GM21619 (cell line): Measurements from ENCODE around the gene METTL24.

Source experiments
- ATAC-seq: cut with Tn5 transposase; IDR thresholded peaks from one replicate; pipeline ENCODE4 v1.9.1; 2021; ENCODE audit not compliant: unreplicated experiment

Gene METTL24

DNA sequence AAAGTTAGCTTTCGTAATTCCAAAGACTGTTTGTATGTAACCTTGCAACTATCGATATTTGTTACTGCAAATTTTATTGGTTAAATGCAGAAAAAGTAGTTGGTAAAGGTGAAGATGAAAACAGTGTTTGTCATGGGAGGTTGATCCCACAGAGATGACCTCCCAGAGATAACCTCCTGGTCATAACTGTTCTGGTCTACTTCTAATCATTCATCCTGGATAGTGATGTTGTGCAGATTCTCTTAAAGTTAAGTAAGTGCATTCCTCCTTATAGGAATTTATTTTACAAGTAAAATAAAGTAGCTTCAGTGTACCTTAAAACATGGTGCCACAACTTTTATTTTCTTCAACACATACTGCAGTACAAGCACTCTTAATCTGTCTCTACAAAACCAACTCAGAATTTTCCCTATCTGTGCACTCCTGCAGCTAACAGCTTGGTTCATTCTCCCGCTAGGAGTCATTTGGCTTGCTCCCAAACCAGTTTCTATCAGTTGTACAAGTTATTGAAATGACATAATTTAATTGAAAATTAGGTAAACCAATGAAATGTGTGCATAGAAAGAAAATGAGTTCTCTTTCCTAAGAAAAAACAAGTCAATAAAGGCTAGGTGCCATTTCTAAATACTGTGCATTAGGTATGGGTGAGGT is 19.2 kb downstream of the METTL24 start:
- no peak for ATAC-seq

DNA sequence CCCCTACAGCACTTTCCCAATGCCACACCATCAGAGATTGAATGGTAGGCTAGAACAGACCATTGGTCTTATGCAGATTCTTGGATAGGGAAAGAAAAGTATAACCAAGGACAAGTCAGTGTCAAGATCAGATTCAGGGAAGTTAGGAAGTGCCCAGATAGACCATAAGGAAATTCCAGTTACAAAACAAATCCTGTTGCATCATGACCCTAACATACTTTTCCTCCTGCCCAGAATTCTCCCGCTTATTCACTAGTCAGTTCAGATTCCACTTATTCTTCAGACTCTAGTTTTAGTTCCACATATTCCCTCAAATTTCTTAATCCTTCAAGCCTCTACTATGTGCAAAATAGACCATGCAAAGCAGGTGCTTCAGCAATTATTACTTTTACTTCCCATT is 20.7 kb downstream of the METTL24 start:
- ATAC-seq = no peak

DNA sequence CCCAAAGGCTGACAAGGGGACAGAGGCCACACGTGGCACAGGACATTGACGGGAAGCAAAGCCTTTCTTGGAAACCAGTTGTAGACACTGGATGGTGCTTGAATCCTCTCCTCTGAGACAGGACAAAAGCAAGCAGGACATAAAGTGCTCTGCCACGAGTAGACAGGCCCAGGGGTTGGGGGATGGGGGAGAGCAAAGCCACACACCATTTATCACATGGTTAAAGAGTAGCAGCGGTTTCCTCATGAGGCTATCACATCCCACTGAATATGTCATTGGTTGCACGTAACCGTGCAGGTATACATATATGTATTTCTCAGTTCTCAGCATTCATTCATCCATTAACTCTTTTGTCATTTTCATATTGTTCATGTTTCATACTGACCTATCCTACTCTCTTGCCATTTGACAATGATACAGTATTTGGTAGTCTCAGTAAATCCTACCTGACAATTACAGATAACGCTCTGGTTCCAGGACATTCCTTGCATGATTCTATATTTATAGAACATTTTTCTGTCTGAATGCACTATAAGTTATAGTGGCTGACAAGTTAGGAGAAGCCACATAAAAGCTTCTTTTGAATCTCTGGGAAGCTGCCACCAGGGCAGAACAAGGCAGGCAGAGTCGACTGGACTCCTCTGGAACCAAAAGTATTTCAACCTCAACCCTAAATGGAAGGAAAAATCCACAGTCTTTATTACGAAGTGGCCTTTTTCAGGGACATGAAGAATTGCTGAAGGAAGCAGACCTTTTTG is 23.5 kb downstream of the METTL24 start:
- ATAC-seq = no peak

DNA sequence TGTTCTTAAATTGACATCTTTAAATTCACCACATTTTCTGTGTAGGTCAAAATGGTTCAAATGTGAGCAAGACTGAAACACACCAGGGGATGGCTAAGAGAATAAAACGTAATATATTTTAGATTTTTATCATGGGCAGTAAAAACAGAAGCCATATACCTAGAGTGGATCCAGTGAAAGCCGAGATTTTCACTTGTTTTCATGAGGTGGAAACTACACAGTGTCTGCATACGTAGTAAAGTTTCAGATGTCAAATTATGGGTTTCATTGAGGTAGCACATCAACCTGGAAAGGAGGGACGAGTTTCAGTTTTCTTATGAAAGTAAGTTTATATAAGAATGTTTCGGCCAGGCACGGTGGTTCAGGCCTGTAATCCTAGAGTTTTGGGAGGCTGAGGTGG is 25.9 kb downstream of the METTL24 start:
- no peak for ATAC-seq

DNA sequence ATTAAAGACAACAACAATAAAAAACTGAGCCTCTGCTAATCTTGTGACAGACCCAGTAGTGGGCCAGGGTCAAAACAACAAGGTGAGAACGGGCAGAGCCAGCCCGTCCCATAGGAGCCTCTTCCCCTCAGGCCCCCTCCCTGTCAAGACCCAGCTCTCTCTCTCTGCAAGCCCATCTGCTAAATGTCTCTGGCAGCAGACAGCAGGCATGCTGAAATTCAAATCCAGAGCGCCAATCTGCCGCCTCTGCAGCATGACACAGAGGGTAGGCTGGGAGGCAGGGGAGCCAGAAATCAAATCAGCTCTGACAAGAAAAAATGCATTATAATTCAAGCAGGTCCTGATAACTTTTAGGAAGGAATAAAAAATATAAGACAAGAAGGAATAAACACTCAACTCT is 26.3 kb downstream of the METTL24 start:
- ATAC-seq = no peak

DNA sequence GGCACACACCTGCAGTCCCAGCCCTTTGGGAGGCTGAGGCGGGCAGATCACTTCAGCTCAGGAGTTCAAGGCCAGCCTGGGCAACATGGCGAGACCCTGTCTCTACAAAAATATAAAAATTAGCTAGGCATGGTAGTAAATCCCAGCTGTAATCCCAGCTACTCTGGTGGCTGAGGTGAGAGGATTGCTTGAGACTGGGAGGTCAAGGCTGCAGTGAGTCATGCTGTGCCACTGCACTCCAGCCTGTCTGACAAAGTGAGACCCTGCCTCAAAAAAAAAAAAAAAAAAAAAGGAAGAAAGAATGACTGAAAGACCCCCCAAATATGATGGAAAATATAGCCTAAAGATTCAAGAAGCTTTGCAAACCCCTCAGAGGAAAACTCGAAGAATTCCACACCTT is 26.8 kb downstream of the METTL24 start:
- no peak for ATAC-seq

DNA sequence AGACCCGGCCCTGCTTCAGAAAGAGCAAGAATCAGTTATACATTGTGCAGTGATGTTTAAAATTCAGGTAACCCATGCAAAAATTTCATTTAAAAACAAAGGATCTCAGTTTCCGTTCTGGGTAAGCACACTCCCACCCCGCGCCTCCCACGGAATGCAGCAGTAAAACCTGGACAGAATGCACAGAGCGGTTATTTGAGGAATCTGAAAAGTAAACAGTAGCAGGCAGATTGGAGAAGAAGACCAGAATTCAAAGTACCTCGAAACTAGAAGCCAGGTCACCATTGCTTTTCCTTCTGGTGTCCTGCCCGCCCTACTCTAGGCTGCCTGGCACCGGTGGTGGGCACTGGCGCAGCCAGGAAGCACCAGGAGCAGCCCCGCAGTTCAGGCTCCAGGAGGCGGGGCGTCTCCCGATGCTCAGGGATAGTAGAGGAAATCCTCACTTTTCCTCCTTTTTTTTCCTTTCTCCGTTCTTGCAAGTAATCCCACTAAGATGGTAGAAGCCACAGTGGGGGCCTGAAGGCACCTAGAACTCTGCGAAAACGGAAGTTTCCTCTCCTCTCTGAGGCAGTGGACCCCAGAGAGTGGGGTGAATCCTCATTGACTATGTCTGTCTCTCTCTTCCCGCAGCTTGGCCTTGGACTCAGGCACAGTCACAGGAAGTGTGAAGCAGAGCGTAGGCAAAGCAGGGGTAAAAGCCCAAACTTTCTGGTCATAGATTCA is 28.3 kb downstream of the METTL24 start:
- ATAC-seq = no peak

DNA sequence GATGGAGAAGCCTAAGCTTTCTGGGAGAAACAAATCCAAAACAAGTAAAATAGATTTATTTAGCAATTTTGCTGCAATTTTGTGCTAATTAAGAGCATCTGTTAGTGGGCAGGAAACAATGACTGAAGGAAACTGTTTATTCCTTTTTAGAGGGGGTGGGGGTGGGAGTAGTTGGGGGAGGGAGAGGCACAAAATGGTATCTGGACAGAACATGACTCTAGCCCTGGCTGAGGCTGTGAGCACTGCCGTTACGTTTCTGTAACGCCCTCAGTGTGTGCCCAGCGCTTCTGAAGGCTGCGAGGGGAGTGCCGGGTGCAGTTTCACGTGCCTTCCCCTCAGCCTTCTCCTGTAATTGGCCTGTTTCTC is 28.8 kb downstream of the METTL24 start:
- ATAC-seq = no peak

DNA sequence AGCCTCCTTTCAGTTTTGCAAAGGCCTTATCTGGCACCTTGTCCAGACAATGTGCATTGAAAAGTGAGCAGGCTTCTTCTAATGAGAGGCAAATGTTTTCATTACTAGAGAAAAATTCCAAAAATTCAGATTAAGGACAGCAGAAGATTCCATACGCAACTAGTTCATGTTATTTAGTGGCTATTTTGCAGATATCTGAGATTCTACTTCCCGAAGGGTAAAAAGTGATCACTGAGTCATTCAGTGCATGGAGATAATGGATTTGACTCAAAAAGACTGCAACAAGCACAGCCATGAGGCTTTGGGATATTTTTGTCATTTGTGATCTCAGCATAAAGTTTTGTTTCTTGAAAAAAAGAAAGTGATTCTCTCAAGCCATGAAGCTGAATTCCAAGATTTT is 29.9 kb downstream of the METTL24 start:
- ATAC-seq = no peak

DNA sequence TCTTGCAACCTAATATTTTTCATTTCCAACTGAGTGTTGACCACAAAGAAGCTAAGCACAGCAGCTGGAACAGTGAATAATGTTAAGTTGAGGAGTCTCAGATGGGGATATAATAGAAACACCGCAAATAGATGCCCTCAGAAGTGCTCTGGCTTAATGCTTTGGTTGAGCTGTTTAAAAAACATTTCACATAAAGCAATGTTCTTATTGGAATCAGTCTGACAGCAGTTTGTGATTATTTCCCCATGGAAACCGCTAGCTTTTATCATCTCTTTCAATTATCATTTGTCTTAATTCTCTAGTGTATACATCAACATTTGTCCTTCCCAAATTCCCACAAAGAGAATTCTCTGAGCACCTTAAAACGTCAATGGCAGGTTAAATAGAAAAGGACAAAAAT is 30.8 kb downstream of the METTL24 start:
- ATAC-seq = no peak

DNA sequence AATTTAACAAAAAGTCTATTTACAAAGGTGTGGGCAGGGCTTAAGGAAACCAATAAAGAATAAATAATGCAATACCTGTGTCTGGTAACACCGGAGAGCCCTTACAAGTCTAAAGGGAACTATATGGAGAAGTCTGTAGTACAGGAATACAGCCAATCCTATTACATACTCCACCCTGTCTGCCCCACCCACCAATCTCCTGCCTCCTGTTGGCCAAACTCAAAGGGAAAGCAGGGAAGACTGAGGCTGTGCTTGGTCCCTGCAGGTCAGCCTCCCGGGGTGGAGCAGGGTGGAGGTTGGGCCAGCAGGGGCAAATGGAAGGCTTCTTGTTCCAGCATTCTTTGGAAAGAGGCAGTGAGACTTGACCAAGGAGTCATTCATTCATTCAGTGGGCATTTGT is 31.5 kb downstream of the METTL24 start:
- no peak for ATAC-seq

DNA sequence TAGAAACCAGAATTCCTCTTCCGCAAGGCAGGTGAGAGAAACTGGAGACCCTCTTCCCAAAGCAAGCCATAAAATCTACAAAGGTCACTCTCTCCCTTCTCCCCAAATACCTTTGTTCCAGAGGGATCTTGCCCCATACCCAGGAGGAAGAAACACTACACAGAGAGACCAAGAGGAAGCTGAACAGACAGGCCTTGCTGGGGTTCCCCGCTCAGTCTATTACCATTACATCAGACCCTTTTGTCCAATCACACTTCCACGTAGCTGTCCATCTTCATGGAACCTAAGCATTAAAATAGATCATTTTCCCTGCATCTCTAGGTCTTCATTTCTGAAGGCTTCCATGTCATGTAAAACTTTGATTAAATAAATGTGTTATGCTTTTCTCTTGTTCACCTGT is 32.1 kb downstream of the METTL24 start:
- ATAC-seq = no peak

DNA sequence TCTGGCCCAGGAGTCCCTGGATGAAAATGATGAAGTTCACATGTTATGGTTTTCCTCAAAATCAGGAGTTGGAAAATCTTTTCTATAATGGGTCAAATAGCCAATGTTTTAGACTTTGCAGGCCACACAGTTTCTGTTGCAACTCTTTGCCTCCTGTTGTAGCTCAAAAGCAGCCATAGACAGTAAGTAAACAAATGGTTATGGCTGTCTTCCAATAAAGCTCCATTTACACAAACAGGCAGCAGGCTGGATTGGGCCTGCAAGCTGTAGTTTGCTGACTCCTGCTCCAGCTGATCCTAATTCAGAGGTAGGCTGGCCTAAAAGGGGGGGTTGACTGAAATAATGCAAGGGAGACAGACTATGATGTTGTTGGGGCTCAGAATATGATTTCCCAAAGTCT is 33.0 kb downstream of the METTL24 start:
- ATAC-seq = no peak

DNA sequence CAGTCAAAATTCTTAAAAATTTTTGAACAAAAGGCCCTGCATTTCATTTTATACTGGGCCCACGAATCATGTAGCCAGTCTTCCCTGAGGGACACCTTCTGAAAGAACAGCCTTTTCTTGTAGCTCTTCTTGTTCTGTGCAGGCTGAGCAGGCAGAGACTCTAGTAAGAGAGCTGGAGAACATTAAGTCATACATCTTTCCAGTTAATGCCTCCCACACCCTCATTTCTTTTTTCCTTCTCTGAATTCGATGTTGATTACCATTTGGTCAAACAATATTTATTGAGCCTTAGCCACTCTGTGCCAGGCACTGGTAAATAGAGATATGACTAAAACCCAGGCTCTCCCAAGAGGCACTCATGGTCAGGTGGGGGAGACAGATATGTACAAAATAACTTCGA is 33.6 kb downstream of the METTL24 start:
- no peak for ATAC-seq

DNA sequence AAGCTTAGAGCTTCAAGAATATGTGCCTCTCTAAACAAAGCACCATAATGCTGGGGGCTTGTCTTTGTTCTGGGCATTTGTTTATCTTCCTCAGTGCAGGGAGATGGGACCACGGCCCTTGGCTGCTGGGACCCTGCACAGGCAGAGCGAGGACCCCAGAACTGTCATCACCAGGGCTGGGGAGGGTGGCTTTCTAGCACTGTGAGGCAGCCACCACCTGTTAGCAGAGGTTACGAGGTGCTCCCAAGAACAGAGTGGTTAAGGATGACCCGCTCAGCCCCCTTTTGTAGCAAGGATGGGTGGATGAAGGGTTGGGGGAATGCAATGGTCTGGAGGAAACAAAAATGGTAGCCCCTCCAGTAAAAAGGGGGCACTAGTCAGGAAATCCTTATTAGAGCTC is 34.9 kb downstream of the METTL24 start:
- no peak for ATAC-seq

DNA sequence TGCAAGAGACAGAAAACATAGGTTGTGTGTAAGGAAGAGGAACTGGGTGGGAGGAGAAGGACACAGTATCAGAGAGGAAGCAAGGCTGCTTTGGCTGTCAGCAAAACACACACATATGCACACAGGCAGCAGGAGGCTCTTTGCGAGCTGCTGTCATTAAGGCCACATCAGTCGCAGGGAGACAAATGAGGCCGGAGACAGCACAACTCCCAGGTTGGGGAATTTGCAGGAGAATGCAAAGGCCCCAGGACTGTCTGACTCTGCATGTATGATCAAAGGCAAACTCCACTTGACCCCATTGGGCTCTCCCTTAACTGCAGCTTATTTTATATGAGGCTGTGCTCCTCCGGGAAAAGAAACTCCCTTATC is 35.3 kb downstream of the METTL24 start:
- ATAC-seq = no peak

DNA sequence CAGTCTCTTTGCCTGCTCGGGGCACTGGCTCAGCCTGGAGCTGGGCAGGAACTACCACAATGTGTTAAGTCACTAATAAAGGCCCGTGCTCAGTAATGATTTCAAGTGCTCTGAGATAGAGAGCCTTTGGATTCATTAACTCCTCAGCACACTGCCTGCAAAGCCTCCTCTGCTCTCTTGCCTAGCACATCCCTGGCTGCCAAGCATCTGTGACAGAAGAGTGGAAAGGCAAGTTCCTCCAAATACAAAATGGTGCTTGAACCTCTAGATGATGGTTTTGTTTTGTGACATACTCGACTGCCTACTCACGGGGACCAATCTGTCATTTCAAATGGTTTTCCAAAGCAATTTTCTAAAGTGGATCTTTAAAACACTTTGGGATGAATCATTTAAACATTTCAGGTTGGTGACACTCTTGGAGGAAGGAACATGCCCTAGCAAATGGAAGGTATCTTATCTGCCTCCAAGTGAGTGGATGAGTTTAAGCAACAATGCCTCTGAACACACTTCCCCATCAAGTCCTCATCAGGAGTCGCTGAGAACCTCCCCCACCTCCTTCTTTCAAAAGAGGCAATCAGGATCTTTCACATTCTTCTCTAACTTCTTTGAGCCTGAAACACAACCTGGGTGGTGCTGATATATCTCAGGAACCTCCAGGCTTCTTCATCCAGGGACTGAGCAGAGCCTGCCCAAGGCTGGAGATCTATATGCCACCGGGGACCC is 35.8 kb downstream of the METTL24 start:
- ATAC-seq = no peak

DNA sequence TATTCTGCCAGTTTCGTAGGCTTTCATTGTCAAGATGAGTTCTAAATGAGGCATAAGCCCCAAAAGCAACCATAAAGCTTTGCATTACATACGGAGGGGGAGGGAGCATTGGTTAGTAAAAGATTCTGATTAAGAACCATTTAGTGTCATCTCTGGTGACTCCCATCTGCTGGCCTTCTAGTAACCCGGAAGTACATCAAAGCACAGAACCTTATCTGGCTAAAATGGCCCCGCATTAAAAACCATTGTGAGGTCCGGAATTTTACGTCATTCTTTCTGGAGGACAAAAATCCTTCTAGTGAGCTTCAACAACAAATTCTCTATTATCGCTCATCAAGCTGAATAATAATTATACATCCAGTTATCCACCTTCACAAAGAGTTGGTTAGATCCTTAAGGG is 37.8 kb downstream of the METTL24 start:
- ATAC-seq = no peak

DNA sequence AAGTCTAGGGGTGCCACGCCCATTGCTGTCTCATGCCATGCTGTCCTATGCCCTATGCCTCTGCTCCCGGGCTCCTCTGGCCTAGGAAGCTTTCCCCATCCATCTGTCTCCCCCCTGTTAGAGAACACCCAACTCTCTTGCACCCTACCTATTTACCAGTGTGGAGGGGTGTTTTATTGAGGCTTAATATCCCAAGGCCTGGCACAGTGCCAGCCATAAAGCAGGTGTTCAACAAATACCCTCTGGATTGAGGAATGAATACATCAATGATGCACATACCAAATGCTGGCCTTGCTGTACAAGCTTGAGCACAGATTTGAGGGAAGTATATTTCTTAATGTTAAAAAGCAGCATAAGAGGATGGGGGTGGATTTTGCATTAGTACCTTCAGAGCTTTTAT is 38.3 kb downstream of the METTL24 start:
- ATAC-seq = no peak

DNA sequence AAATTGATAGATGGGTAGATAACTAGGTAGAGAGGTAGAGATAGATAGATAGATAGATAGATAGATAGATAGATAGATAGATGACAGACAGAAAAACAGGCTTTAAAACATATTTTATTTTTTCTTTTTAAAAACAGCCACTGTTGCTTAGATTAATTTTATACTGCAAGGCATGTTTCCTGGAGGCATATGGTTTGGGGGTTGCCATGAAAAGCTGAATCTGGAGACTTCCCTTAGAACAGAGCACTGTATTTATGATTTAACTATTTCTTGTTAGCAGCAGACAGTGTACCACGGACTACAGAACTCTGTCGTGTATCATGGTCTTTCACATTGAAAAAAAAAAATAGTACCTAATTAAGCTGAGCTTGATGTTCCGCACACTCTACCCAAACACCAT is 38.8 kb downstream of the METTL24 start:
- no peak for ATAC-seq

DNA sequence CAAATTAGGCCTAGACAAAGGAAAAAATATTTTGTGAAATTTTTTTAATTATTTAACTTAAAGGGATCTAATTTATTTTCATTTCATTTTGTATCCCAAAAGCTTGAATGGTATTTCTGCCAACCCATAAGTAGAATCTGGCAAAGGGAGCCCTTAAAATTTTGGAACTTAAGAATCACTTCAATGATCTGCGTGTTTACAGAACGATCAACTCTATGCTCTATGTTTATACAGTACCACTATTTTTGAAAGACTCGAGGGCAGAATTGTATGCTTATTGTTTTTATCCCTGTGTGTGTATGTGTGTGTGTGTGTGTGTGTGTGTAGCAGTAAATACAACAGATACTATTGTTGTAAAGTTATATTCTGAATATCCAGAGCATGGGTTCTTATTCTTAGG is 39.2 kb downstream of the METTL24 start:
- ATAC-seq = no peak

DNA sequence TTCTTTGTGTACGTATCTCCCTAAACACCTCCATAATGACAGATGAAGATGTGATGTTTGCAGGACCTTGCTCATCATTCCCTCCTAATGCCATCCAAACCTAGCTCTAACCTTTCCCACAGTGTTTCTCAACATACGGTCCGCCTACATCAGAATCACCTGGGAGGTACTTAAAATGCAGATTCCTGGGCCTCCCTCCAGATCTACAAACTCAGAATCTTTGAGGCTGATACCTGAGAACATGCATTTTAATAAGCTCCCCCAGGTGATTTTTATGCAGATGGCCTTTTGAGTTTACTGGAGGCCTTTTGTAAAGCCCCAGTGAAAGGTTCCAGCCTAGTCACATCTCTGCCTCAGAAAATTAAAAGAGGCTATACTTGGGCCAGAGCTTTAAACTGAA is 40.5 kb downstream of the METTL24 start:
- no peak for ATAC-seq
